Kidney (tissue), 14 donors: ENCODE results near the gene USP17L30. TPM values are rescaled to one million over a fixed set of nuclear protein-coding genes. Genes with fewer than 3 reads are reported as not detected.
"Not testable (repeated sequence)": the region's sequence is repeated elsewhere in the genome, so short reads cannot be mapped to it uniquely, and the experiment has no call there.

Experiments used
- DNase-seq, 5 donors: peaks; one replicate each; pipeline ENCODE4 v3.0.0-alpha.2; 2013 to 2020
- FAIRE-seq: peaks from 2 replicates; lab custom pipeline; 2012; peaks lifted over from hg19 to GRCh38; lab: Jason Lieb, UNC
- H3K27ac ChIP-seq, 2 donors: one replicate each; pipeline ENCODE4 v1.7.0; 2013; ENCODE audit warnings: low read depth in 2 of 2, low read length in 2 of 2, inconsistent platforms in 1 of 2
- H3K27me3 ChIP-seq: one replicate; pipeline ENCODE4 v1.7.1; 2013; ENCODE audit warnings: low read length, inconsistent platforms; ENCODE audit not compliant: control insufficient read depth, insufficient read depth
- H3K36me3 ChIP-seq, 3 donors: one replicate each; pipeline versions ENCODE4 v1.7.0 to v1.7.1; 2013; ENCODE audit warnings: low read length in 3 of 3, control low read depth in 1 of 3, inconsistent platforms in 1 of 3; ENCODE audit not compliant: insufficient read depth in 3 of 3, control insufficient read depth in 2 of 3
- H3K4me1 ChIP-seq, 3 donors: one replicate each; pipeline versions ENCODE4 v1.7.0 to v1.7.1; 2013; ENCODE audit warnings: low read length in 3 of 3, inconsistent platforms in 1 of 3, low read depth in 1 of 3; ENCODE audit not compliant: control insufficient read depth in 2 of 3, insufficient read depth in 2 of 3
- H3K4me3 ChIP-seq, 3 donors: one replicate each; pipeline versions ENCODE4 v1.7.0 to v1.8.1; 2013; ENCODE audit warnings: low read length in 3 of 3, control low read depth in 1 of 3, inconsistent platforms in 1 of 3
- H3K9ac ChIP-seq, 3 donors: one replicate each; pipeline versions ENCODE4 v1.7.0 to v1.7.1; 2013; ENCODE audit warnings: low read length in 3 of 3, control low read depth in 1 of 3, inconsistent platforms in 1 of 3
- H3K9me3 ChIP-seq, 3 donors: one replicate each; pipeline versions ENCODE4 v1.7.0 to v1.7.1; 2013; ENCODE audit warnings: low read length in 3 of 3, control low read depth in 1 of 3, inconsistent platforms in 1 of 3; ENCODE audit not compliant: control insufficient read depth in 2 of 3, insufficient read depth in 1 of 3
- CTCF ChIP-seq: IDR thresholded peaks from 3 replicates; pipeline ENCODE4 v1.5.1; 2012; ENCODE audit warnings: mild to moderate bottlenecking, moderate library complexity, borderline replicate concordance; ENCODE audit not compliant: insufficient read depth; ENCODE audit errors: extremely low read depth
- intact Hi-C: fragments of 100-400 bp; cut with DNase I; formaldehyde crosslinking; loops from one replicate; pipeline ENCODE4 v1.11.1; 2022
- polyA plus RNA-seq: library from polyadenylated mRNA; stranded (reverse); fragments of 350-450 nt; fragmentation: Illumina TruSeq; extraction: RNeasy Lipid Tissue Mini Kit (QIAGEN cat#74804); gene quantifications from one replicate; pipeline ENCODE4 v1.2.3, GENCODE V29; 2014; ENCODE audit warnings: low read depth, low replicate concordance; ENCODE audit not compliant: insufficient read depth
- total RNA-seq: library from RNA; stranded (reverse); fragmentation: NEBNext Ultra II Directional; extraction: Animal tissue kit (Norgen Biotek cat#: 25700); gene quantifications from one replicate; pipeline ENCODE4 v1.2.1, GENCODE V29; 2021
- donor health status: control.
- donor health status: control.
- donor health status: control.
- donor health status: control.
- donor health status: control.
- donor health status: DM: yes; HTN: yes; CAD: no.
- donor health status: Normal renal cell carcinoma (clear cell type).

USP17L30 gene
- total and polyA plus RNA-seq, 2 donors from 2014 or later, result not detected

DNA sequence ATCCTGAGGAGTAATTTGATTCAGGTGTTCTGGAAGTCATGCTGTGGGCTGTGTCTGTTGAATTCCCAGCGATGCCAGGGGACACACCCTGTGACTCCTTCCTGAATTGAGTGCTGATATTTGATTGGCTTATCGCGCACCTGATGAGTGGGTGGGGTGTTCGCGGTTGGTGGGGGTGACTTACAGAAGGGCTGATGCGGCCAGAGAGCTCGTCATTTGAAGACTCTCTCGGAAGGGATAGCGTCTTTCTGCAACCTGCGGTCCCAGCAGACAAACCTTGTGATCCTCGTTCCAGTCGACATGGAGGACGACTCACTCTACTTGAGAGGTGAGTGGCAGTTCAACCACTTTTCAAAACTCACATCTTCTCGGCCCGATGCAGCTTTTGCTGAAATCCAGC, 14.3 kb upstream of the USP17L30 start, which contains the start of gene USP17L28:
TSS of gene USP17L28 (plus strand) at position 301 of the 400 bp plus-strand sequence. CDS start at position 301, 0 bp downstream.
- H3K27ac ChIP-seq, FAIRE-seq, H3K4me1 ChIP-seq, H3K27me3 ChIP-seq, H3K9ac ChIP-seq, DNase-seq, H3K36me3 ChIP-seq, H3K4me3 ChIP-seq, H3K9me3 ChIP-seq, intact Hi-C loops: not testable (repeated sequence)

- intact Hi-C loops, FAIRE-seq, H3K27ac ChIP-seq, H3K9me3 ChIP-seq, H3K4me1 ChIP-seq, H3K9ac ChIP-seq, DNase-seq, H3K27me3 ChIP-seq, H3K36me3 ChIP-seq, H3K4me3 ChIP-seq: not testable (repeated sequence)
These were observed 12.1 kb upstream of the USP17L30 start for GRCh38 chr4:9350866-9351265.

DNA sequence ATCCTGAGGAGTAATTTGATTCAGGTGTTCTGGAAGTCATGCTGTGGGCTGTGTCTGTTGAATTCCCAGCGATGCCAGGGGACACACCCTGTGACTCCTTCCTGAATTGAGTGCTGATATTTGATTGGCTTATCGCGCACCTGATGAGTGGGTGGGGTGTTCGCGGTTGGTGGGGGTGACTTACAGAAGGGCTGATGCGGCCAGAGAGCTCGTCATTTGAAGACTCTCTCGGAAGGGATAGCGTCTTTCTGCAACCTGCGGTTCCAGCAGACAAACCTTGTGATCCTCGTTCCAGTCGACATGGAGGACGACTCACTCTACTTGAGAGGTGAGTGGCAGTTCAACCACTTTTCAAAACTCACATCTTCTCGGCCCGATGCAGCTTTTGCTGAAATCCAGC, 9.6 kb upstream of the USP17L30 start, which contains the start of gene USP17L29:
TSS of gene USP17L29 (plus strand) at position 301 of the 400 bp plus-strand sequence. CDS start at position 301, 0 bp downstream.
- DNase-seq, H3K36me3 ChIP-seq, H3K9me3 ChIP-seq, FAIRE-seq, H3K27me3 ChIP-seq, H3K9ac ChIP-seq, intact Hi-C loops, H3K27ac ChIP-seq, H3K4me1 ChIP-seq, H3K4me3 ChIP-seq: not testable (repeated sequence)

- H3K9ac ChIP-seq, DNase-seq, H3K4me3 ChIP-seq, H3K9me3 ChIP-seq, H3K27me3 ChIP-seq, H3K4me1 ChIP-seq, intact Hi-C loops, H3K27ac ChIP-seq, H3K36me3 ChIP-seq, FAIRE-seq: not testable (repeated sequence)
These were observed 17.0 kb downstream of the USP17L30 start for GRCh38 chr4:9379881-9380280.

DNA sequence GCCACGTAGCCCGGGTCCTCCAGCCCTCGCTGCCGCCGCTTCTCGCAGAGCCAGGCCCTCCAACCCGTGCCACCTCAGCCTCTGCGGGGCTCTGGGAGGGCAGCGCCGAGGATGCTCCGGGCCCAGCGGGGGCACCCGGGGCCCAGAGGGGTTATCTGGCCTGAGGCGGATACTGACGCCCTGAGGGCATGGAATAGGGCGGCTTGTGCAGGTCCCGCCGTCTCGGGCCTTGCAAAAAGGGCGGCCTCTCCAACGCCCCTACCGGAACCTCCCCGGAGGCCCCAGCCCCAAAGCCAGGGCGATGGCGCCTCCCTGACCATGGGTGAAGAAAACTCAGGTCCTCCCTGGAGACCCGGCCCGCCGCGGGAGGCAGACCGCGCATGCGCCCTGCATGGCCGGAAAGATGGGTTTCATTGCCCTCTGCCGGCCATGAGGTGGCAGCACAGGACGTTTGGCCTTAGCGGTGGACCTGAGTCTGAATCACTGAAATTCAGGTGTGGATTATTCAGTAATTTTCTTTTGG, 18.1 kb downstream of the USP17L30 start:
- H3K36me3 ChIP-seq, H3K27ac ChIP-seq, H3K9me3 ChIP-seq, H3K27me3 ChIP-seq, H3K4me1 ChIP-seq, H3K9ac ChIP-seq, intact Hi-C loops: not testable (repeated sequence)
- DNase-seq, result peak; percentile 12 to 79 (median 41)
- peak; percentile 90 for FAIRE-seq
- H3K4me3 ChIP-seq, result peak overlapping the region in 1 of 3 donors; percentile 37
- peak; percentile 30 for TF ChIP-seq CTCF
